Naive thymus-derived CD4-positive, alpha-beta T cell (primary cell): ENCODE data around the gene TMEM72. TPM values are rescaled to one million over a fixed set of nuclear protein-coding genes. Genes with fewer than 3 reads are reported as not detected.
A peak's percentile ranks its signal among the peaks of the same experiment; 100 is the strongest.

Source experiments
- ATAC-seq: fragments of 150-1000 bp; cut with Tn5 transposase; 2 replicates; pipeline ENCODE4 v1.10.0; 2021; ENCODE audit warnings: mild to moderate bottlenecking, moderate library complexity
- CTCF ChIA-PET: fragments of 350-600 bp; sonication (Branson Sonifier 250); formaldehyde crosslinking; loops from one replicate; lab custom pipeline; 2021; ENCODE audit warnings: antibody characterized with exemption; lab: Charles Lee
- POLR2A ChIA-PET: fragments of 350-600 bp; sonication (Branson Sonifier 250); formaldehyde crosslinking; loops from one replicate; lab custom pipeline; 2021; ENCODE audit warnings: antibody characterized with exemption, inconsistent platforms; lab: Charles Lee
- DNase-seq, 9 donors: peaks; one replicate each; pipeline versions ENCODE4 v3.0.0 to v3.0.0-alpha.2; 2020 to 2022; ENCODE audit warnings: mixed read lengths in 1 of 9
- H3K27ac ChIP-seq: one replicate; pipeline ENCODE4 v1.7.0; 2013; ENCODE audit warnings: mild to moderate bottlenecking, low read depth, low read length, moderate library complexity
- H3K27me3 ChIP-seq, 2 donors: one replicate each; pipeline ENCODE4 v1.7.0; 2013; ENCODE audit warnings: low read length in 2 of 2, mild to moderate bottlenecking in 2 of 2, moderate library complexity in 2 of 2; ENCODE audit not compliant: control insufficient read depth in 2 of 2, insufficient read depth in 2 of 2
- H3K36me3 ChIP-seq, 3 experiments: 1 replicate in 2 of 3; 2 replicates in 1 of 3; pipeline ENCODE4 v1.7.0; 2013; ENCODE audit warnings: low read length in 3 of 3, mild to moderate bottlenecking in 3 of 3, moderate library complexity in 1 of 3; ENCODE audit not compliant: insufficient read depth in 3 of 3, control insufficient read depth in 2 of 3
- H3K4me1 ChIP-seq, 2 donors: one replicate each; pipeline ENCODE4 v1.7.0; 2013; ENCODE audit warnings: low read length in 2 of 2, mild to moderate bottlenecking in 2 of 2, moderate library complexity in 1 of 2; ENCODE audit not compliant: control insufficient read depth in 2 of 2, insufficient read depth in 2 of 2
- H3K4me3 ChIP-seq: 2 replicates; pipeline ENCODE4 v1.7.0; 2013; ENCODE audit warnings: mild to moderate bottlenecking, low read length
- H3K9me3 ChIP-seq, 3 experiments: 1 replicate in 2 of 3; 2 replicates in 1 of 3; pipeline ENCODE4 v1.7.0; 2013; ENCODE audit warnings: low read length in 3 of 3; ENCODE audit not compliant: control insufficient read depth in 2 of 3
- H3K27ac Mint-ChIP-seq, 9 donors: one replicate each; pipeline ENCODE4 v1.8.0; 2020 to 2022; ENCODE audit warnings: mixed read lengths in 9 of 9, mild to moderate bottlenecking in 8 of 9, moderate library complexity in 5 of 9, inconsistent platforms in 2 of 9
- H3K27me3 Mint-ChIP-seq, 5 donors: one replicate each; pipeline ENCODE4 v1.8.0; 2021 to 2022; ENCODE audit warnings: mixed read lengths in 5 of 5, mild to moderate bottlenecking in 1 of 5
- H3K36me3 Mint-ChIP-seq, 5 donors: one replicate each; pipeline ENCODE4 v1.8.0; 2020 to 2022; ENCODE audit warnings: mixed read lengths in 5 of 5, mild to moderate bottlenecking in 3 of 5, inconsistent platforms in 1 of 5
- H3K4me1 Mint-ChIP-seq, 7 donors: one replicate each; pipeline ENCODE4 v1.8.0; 2020 to 2022; ENCODE audit warnings: mixed read lengths in 7 of 7, mild to moderate bottlenecking in 3 of 7, inconsistent platforms in 1 of 7
- H3K4me3 Mint-ChIP-seq, 10 donors: one replicate each; pipeline ENCODE4 v1.8.0; 2020 to 2022; ENCODE audit warnings: mild to moderate bottlenecking in 10 of 10, mixed read lengths in 10 of 10, moderate library complexity in 6 of 10, inconsistent platforms in 2 of 10
- H3K9me3 Mint-ChIP-seq, 11 donors: one replicate each; pipeline ENCODE4 v1.8.0; 2020 to 2022; ENCODE audit warnings: mixed read lengths in 11 of 11, mild to moderate bottlenecking in 4 of 11, inconsistent platforms in 1 of 11, moderate library complexity in 1 of 11
- intact Hi-C, 2 donors: fragments of 100-400 bp; cut with micrococcal nuclease; formaldehyde crosslinking; loops; one replicate each; pipeline ENCODE4 v1.15.1; 2023
- polyA plus RNA-seq, 2 donors: library from polyadenylated mRNA; unstranded; fragments of 300-500 nt; fragmentation: Illumina TruSeq; gene quantifications; one replicate each; pipeline ENCODE4 v1.2.3, GENCODE V29; 2021
- total RNA-seq, 6 experiments: library from RNA in 5 of 6; stranded (reverse) in 5 of 6; gene quantifications; 1 replicate in 5 of 6; 2 replicates in 1 of 6; pipeline ENCODE4 v1.2.3 and lab custom pipeline; 2021 to 2026

Gene TMEM72
- total and polyA plus RNA-seq, 7 experiments from 2014 or later, result not detected

- peak; percentile 13 for ATAC-seq
- Histone ChIP-seq H3K36me3 (peaks cover 0 to 5% (median 0%) of the 10 kb centered on the region in 3 experiments), H3K9me3 (no peaks in the 10 kb centered on the region), H3K27ac (no peak overlapping the region), H3K27me3 (no peaks in the 10 kb centered on the region), H3K4me3 (peak overlapping the region; percentile 79), H3K4me1 (peaks cover 7 to 13% of the 10 kb centered on the region in 2 donors)
- POLR2A ChIA-PET, result interaction anchor here (1.1 to 1.6 kb wide), 4 partner anchors 9 to 79 kb away, joined by 3 to 5 read pairs (median 4); no protein-coding TSS in a partner anchor
- peaks cover 0 to 4% (median 0%) of the 10 kb centered on the region in 11 donors for H3K9me3 Mint-ChIP-seq
- H3K27me3 Mint-ChIP-seq, result no peaks in the 10 kb centered on the region
- peaks cover 8 to 18% (median 12%) of the 10 kb centered on the region in 5 donors for H3K36me3 Mint-ChIP-seq
- intact Hi-C loops, result loop anchor here (2.0 to 5.0 kb wide), 3 partner anchors 26 to 714 kb away; partner anchors contain the start of genes ZFAND4 (in 1 of the 2) and ZNF22 (in 1 of the 2)
- peaks cover 16 to 54% (median 38%) of the 10 kb centered on the region in 7 donors for H3K4me1 Mint-ChIP-seq
- H3K27ac Mint-ChIP-seq, result peak overlapping the region; percentile 20 to 87 (median 80)
- CTCF ChIA-PET, result no interaction called here
- DNase-seq, result no peak
- peak overlapping the region; percentile 81 to 93 (median 88) for H3K4me3 Mint-ChIP-seq
Measured at GRCh38 chr10:44958196-44958897, 47.2 kb downstream of the TMEM72 start.

- Mint-ChIP-seq H3K4me1 (peaks cover 16 to 54% (median 38%) of the 10 kb centered on the region in 7 donors), H3K9me3 (peaks cover 0 to 4% (median 0%) of the 10 kb centered on the region in 11 donors), H3K4me3 (peak overlapping the region; percentile 81 to 93 (median 88)), H3K36me3 (peaks cover 8 to 18% (median 12%) of the 10 kb centered on the region in 5 donors), H3K27ac (peak overlapping the region; percentile 65 to 87 (median 80)), H3K27me3 (no peaks in the 10 kb centered on the region)
- ATAC-seq (no peak), DNase-seq (no peak)
- Histone ChIP-seq H3K36me3 (peaks cover 0 to 5% (median 0%) of the 10 kb centered on the region in 3 experiments), H3K27me3 (no peaks in the 10 kb centered on the region), H3K27ac (peak overlapping the region; percentile 68), H3K4me1 (peaks cover 7 to 13% of the 10 kb centered on the region in 2 donors), H3K4me3 (peak overlapping the region; percentile 79), H3K9me3 (no peaks in the 10 kb centered on the region)
- CTCF ChIA-PET, result no interaction called here
- intact Hi-C loops, result loop anchor here (1.0 to 5.0 kb wide), 10 partner anchors 9 to 1310 kb away; partner anchors contain the start of genes ZNF22 (in 2 of the 2) and ZFAND4 (in 1 of the 2)
- POLR2A ChIA-PET, result interaction anchor here (1.1 to 1.6 kb wide), 4 partner anchors 9 to 80 kb away, joined by 3 to 5 read pairs (median 4); no protein-coding TSS in a partner anchor
Measured at GRCh38 chr10:44958898-44959246, 47.7 kb downstream of the TMEM72 start.

GRCh38 chr10:44959247-44960087 lies 48.3 kb downstream of the TMEM72 start, which contains the start of gene RASSF4:
RASSF4 (plus strand) TSS chr10:44959802; CDS start chr10:44970203, 10,401 bp downstream.
- H3K27me3 ChIP-seq, result no peaks in the 10 kb centered on the region
- Mint-ChIP-seq H3K4me1 (peaks cover 16 to 52% (median 37%) of the 10 kb centered on the region in 7 donors), H3K36me3 (peaks cover 8 to 18% (median 12%) of the 10 kb centered on the region in 5 donors), H3K9me3 (peaks cover 0 to 4% (median 0%) of the 10 kb centered on the region in 11 donors), H3K27me3 (no peaks in the 10 kb centered on the region), H3K27ac (peak within 1 kb of the TSS; percentile 65 to 87 (median 80)), H3K4me3 (peak within 1 kb of the TSS; percentile 81 to 93 (median 88))
- ChIA-PET POLR2A (interaction anchor here (1.0 to 1.6 kb wide), 5 partner anchors 8 to 81 kb away, joined by 3 to 5 read pairs (median 4); no protein-coding TSS in a partner anchor), CTCF (no interaction called here)
- no peaks in the 10 kb centered on the region for H3K9me3 ChIP-seq
- intact Hi-C loops, result loop anchor here (1.0 to 5.0 kb wide), 10 partner anchors 9 to 1310 kb away; partner anchors contain the start of genes ZNF22 (in 2 of the 2) and ZFAND4 (in 1 of the 2)
- H3K4me1 ChIP-seq, result peaks cover 7 to 13% of the 10 kb centered on the region in 2 donors
- H3K4me3 ChIP-seq, result peak within 1 kb of the TSS; percentile 79
- peak within 1 kb of the TSS; percentile 68 for H3K27ac ChIP-seq
- DNase-seq (peak; percentile 83 to 95 (median 89)), ATAC-seq (peak; percentile 99)
- peaks cover 0 to 5% (median 0%) of the 10 kb centered on the region in 3 experiments for H3K36me3 ChIP-seq

GRCh38 chr10:44960088-44960460 lies 48.9 kb downstream of the TMEM72 start:
- Histone ChIP-seq H3K4me1 (peaks cover 7 to 13% of the 10 kb centered on the region in 2 donors), H3K27me3 (no peaks in the 10 kb centered on the region), H3K4me3 (peak overlapping the region; percentile 79), H3K27ac (peak overlapping the region; percentile 30), H3K9me3 (no peaks in the 10 kb centered on the region), H3K36me3 (peaks cover 0 to 5% (median 0%) of the 10 kb centered on the region in 3 experiments)
- Mint-ChIP-seq H3K27ac (peak overlapping the region in 2 of 9 donors; percentile 10 to 14), H3K36me3 (peaks cover 4 to 15% (median 8%) of the 10 kb centered on the region in 5 donors), H3K4me1 (peaks cover 9 to 47% (median 32%) of the 10 kb centered on the region in 7 donors), H3K27me3 (no peaks in the 10 kb centered on the region), H3K4me3 (peak overlapping the region; percentile 66 to 93 (median 85)), H3K9me3 (peaks cover 0 to 2% (median 0%) of the 10 kb centered on the region in 11 donors)
- intact Hi-C loops, result no loop called here
- ChIA-PET POLR2A (interaction anchor here (1.0 to 1.4 kb wide), 2 partner anchors 10 to 13 kb away, joined by 3 to 4 read pairs; no protein-coding TSS in a partner anchor), CTCF (no interaction called here)
- DNase-seq, result no peak
- no peak for ATAC-seq

GRCh38 chr10:44960482-44961229 lies 49.5 kb downstream of the TMEM72 start:
- Mint-ChIP-seq H3K27me3 (no peaks in the 10 kb centered on the region), H3K27ac (peak overlapping the region in 2 of 9 donors; percentile 10 to 82), H3K36me3 (peaks cover 4 to 14% (median 8%) of the 10 kb centered on the region in 5 donors), H3K9me3 (peaks cover 0 to 2% (median 0%) of the 10 kb centered on the region in 11 donors), H3K4me3 (peak overlapping the region; percentile 66 to 93 (median 85)), H3K4me1 (peaks cover 9 to 47% (median 31%) of the 10 kb centered on the region in 7 donors)
- Histone ChIP-seq H3K4me3 (peak overlapping the region; percentile 79), H3K9me3 (no peaks in the 10 kb centered on the region), H3K27ac (no peak overlapping the region), H3K27me3 (no peaks in the 10 kb centered on the region), H3K4me1 (peaks cover 7 to 13% of the 10 kb centered on the region in 2 donors), H3K36me3 (peaks cover 0 to 3% (median 0%) of the 10 kb centered on the region in 3 experiments)
- ATAC-seq (no peak), DNase-seq (no peak)
- POLR2A ChIA-PET, result interaction anchor here (0.6 kb wide), 1 partner anchor 8 kb away, joined by 3 read pairs; no protein-coding TSS in a partner anchor
- CTCF ChIA-PET, result no interaction called here
- intact Hi-C loops, result no loop called here
